ENCODE data around the gene CHD1. TPM values are rescaled to one million over a fixed set of nuclear protein-coding genes. Genes with fewer than 3 reads are reported as not detected.

The CHD1 gene
- total and polyA plus RNA-seq, 2 of the 13 experiments (the other 11 are each of a cell fraction or from before 2014, with no cell fraction given), result 22.8 to 55.9 TPM

DNA sequence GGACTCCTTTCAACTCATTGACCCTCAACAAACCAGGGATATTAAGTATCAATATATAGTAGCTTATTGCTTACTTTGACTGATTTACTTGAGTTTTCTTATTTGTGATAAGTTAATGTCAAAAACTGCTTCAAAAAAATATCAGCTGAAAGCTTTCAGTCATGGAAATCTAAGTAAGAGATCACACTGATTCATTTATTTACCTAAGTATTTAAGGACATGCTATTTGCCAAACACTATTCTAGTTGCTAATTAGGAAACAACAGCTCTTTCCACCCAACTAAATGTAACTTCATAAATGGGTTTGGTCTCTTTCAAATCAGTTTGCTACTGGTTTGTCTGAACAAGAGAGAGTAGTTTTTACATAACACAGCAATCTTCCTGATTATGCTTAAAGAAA is 48.2 kb downstream of the CHD1 start (continued):
- TF ChIP-seq NFE2L1 (CRISPR knock-in tag; IDR thresholded peaks at IDR 0.05; ENCODE audit: borderline replicate concordance), result no peak

DNA sequence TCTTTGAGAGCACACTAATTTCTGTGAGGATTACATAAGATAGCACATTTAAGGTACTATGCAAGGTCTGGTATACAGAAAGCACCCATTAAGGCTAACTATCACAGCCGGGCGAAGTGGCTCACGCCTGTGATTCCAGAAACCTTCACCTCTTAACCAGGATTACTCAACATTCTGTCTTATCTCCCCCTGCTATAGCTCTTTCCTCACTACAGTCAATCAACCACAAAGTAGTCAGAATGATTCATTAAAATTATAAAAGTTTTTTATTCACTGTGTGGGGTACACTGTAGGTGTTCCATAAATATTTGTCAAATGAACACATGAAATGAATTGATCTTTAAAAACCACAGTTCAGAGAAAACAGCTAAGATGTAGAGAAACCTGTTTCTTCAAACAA is 48.7 kb downstream of the CHD1 start:
- no TSS peak for BruUV-seq (replicated peaks)
- H3K9ac ChIP-seq (ENCODE audit: insufficient read depth, low read depth, low read length), result no peak overlapping the region
- FAIRE-seq, result no peak
- ChIA-PET CTCF (ENCODE audit: low intra/inter-chr PET ratio, low total read pairs) (no interaction called here), POLR2A (no interaction called here)
- no peak for DNase-seq (ENCODE audit: low spot score)
- WGBS (ENCODE audit: low lambda C conversion rate), result 97% methylated on average over 3 of the region's 3 CpGs
- no peaks in the 10 kb centered on the region for H3K4me1 ChIP-seq (ENCODE audit: insufficient read depth, low read length)
- no peak overlapping the region for H3K27ac ChIP-seq (ENCODE audit: extremely low read length, insufficient read depth, low read length)
- H3K36me3 ChIP-seq (replicated peaks in 1 of 2; ENCODE audit: control insufficient read depth in 1 of 2, insufficient read depth in 2 of 2, low read length in 2 of 2), result peaks cover 13 to 72% of the 10 kb centered on the region in 2 experiments
- TF ChIP-seq PPARG (CRISPR knock-in tag; conservative IDR thresholded peaks at IDR 0.05) (no peak), ZNF775 (CRISPR knock-in tag; IDR thresholded peaks at IDR 0.05; ENCODE audit: borderline replicate concordance) (no peak), ZNF607 (CRISPR knock-in tag; IDR thresholded peaks at IDR 0.05; ENCODE audit: borderline replicate concordance) (no peak), KDM2A (CRISPR knock-in tag; IDR thresholded peaks at IDR 0.05; ENCODE audit: borderline replicate concordance, low read depth) (no peak), KLF13 (CRISPR knock-in tag; IDR thresholded peaks at IDR 0.05) (no peak), XBP1 (CRISPR knock-in tag; IDR thresholded peaks at IDR 0.05) (no peak), ZNF260 (CRISPR knock-in tag; IDR thresholded peaks at IDR 0.05; ENCODE audit: borderline replicate concordance, low read depth) (no peak)
- TF ChIP-seq, protein P1, sequence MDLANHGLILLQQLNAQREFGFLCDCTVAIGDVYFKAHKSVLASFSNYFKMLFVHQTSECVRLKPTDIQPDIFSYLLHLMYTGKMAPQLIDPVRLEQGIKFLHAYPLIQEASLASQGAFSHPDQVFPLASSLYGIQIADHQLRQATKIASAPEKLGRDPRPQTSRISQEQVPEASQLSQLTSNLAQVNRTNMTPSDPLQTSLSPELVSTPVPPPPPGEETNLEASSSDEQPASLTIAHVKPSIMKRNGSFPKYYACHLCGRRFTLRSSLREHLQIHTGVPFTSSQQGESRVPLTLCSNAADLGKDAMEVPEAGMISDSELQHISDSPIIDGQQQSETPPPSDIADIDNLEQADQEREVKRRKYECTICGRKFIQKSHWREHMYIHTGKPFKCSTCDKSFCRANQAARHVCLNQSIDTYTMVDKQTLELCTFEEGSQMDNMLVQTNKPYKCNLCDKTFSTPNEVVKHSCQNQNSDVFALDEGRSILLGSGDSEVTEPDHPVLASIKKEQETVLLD (CRISPR knock-in tag; IDR thresholded peaks at IDR 0.05; ENCODE audit: low read depth), result no peak
- intact Hi-C loops (cut with micrococcal nuclease; ENCODE audit: unreplicated experiment) (no loop called here), in situ Hi-C loops (cut with HindIII; ENCODE audit: extremely low pct_ligation_motif_present, low pct_unique_long_range_greater_than_20kb) (no loop called here)
- no peak overlapping the region for H3K4me3 ChIP-seq (replicated peaks in 1 of 3; ENCODE audit: insufficient read depth in 1 of 3, low read depth in 2 of 3, low read length in 3 of 3)
- H2AFZ ChIP-seq (ENCODE audit: low read length), result no peak overlapping the region
- no peak for ATAC-seq
- H3K9me3 ChIP-seq (ENCODE audit: low read length), result no peaks in the 10 kb centered on the region
- H3K27me3 ChIP-seq (ENCODE audit: control insufficient read depth in 1 of 2, insufficient read depth in 2 of 2, low read length in 2 of 2), result no peaks in the 10 kb centered on the region
- no peaks in the 10 kb centered on the region for H4K20me1 ChIP-seq (ENCODE audit: insufficient read depth, low read length)
- no peak overlapping the region for H3K4me2 ChIP-seq (ENCODE audit: low read depth, low read length)
- H3K79me2 ChIP-seq (ENCODE audit: insufficient read depth, low read length), result no peaks in the 10 kb centered on the region

All from HepG2 (cell line).